Upper lobe of left lung (tissue), 6 donors: ENCODE results near the gene ZGLP1. TPM values are rescaled to one million over a fixed set of nuclear protein-coding genes. Genes with fewer than 3 reads are reported as not detected.

Experiments used
- ATAC-seq, 2 donors: fragments of 200-7000 bp; cut with Tn5 transposase; one replicate each; pipeline ENCODE4 v1.9.1; 2022; ENCODE audit warnings: mild to moderate bottlenecking in 2 of 2, moderate library complexity in 2 of 2; ENCODE audit not compliant: low FRiP score in 2 of 2
- DNase-seq, 2 donors: peaks; one replicate each; pipeline ENCODE4 v3.0.0-alpha.2; 2019 to 2020
- H3K27ac ChIP-seq, 4 donors: fragments of 200-600 bp; sonication (generic); one replicate each; pipeline ENCODE4 v1.5.1; 2016 to 2019
- H3K27me3 ChIP-seq, 4 donors: fragments of 200-600 bp; sonication (generic); one replicate each; pipeline ENCODE4 v1.5.1; 2017 to 2019
- H3K36me3 ChIP-seq, 4 donors: fragments of 200-600 bp; sonication (generic); one replicate each; pipeline ENCODE4 v1.5.1; 2016 to 2019
- H3K4me1 ChIP-seq, 4 donors: fragments of 200-600 bp; sonication (generic); one replicate each; pipeline ENCODE4 v1.5.1; 2018 to 2019
- H3K4me3 ChIP-seq, 4 donors: fragments of 200-600 bp; sonication (generic); one replicate each; pipeline ENCODE4 v1.5.1; 2017 to 2019; ENCODE audit warnings: mild to moderate bottlenecking in 2 of 4, moderate library complexity in 1 of 4
- H3K9me3 ChIP-seq, 4 donors: fragments of 200-600 bp; sonication (generic); one replicate each; pipeline ENCODE4 v1.5.1; 2018 to 2019
- CTCF ChIP-seq, 6 experiments: fragments of 450-650 bp in 4 of 6; fragments of 200-600 bp in 2 of 6; sonication (generic) in 2 of 6; IDR thresholded peaks; one replicate each; pipeline ENCODE4 v1.5.1; 2016 to 2019; ENCODE audit warnings: antibody characterized with exemption in 6 of 6
- EP300 ChIP-seq, 4 donors: sonication (generic); formaldehyde crosslinking; IDR thresholded peaks; one replicate each; pipeline ENCODE4 v1.5.1; 2017; ENCODE audit warnings: antibody characterized with exemption in 4 of 4, control low read depth in 2 of 4
- POLR2A ChIP-seq, 4 donors: fragments of 450-650 bp; IDR thresholded peaks; one replicate each; pipeline ENCODE4 v1.5.1; 2016 to 2017; ENCODE audit warnings: antibody characterized with exemption in 4 of 4, mild to moderate bottlenecking in 2 of 4
- POLR2AphosphoS5 ChIP-seq, 2 donors: sonication (generic); formaldehyde crosslinking; IDR thresholded peaks; one replicate each; pipeline ENCODE4 v1.5.1; 2017; ENCODE audit warnings: antibody characterized with exemption in 2 of 2
- WGBS, 2 donors: methylation state at CpG; one replicate each; pipeline ENCODE4 v1.1.5; 2017 to 2018; 5-methylcytosine and 5-hydroxymethylcytosine counted together
- total RNA-seq, 6 donors: library from RNA; depleted of rRNA in 4 of 6; stranded (reverse); fragments of >200 nt in 4 of 6; gene quantifications; one replicate each; pipeline versions ENCODE4 v1.1.0 to v1.2.1, GENCODE V29; 2016 to 2021
- donor health status: DM: no; HTN: no; CAD: no; lungs with moderate emphysema.
- donor health status: DM: no; HTN: yes; CAD: no; lungs with severe emphysema.

ZGLP1 gene
- total RNA-seq, 6 donors from 2014 or later = 1.8 to 21.6 (median 5.4) TPM

- TF ChIP-seq POLR2AphosphoS5 (IDR thresholded peaks at IDR 0.05) = peak in 1 of 2 donors; percentile 46
- TF ChIP-seq EP300 (IDR thresholded peaks at IDR 0.05) = peak in 2 of 4 donors; percentile 22 to 79
- peak; percentile 89 to 97 (median 94) for TF ChIP-seq CTCF (IDR thresholded peaks at IDR 0.05)
- peak in 2 of 4 donors; percentile 6 to 28 for TF ChIP-seq POLR2A (IDR thresholded peaks at IDR 0.05)
- ATAC-seq = peak; percentile 90 to 91
- Histone ChIP-seq H3K27ac (peak overlapping the region; percentile 94 to 98 (median 98)), H3K27me3 (no peaks in the 10 kb centered on the region), H3K36me3 (peaks cover 0 to 13% (median 3%) of the 10 kb centered on the region in 4 donors), H3K4me3 (peak overlapping the region; percentile 59 to 74 (median 60)), H3K9me3 (no peaks in the 10 kb centered on the region), H3K4me1 (peaks cover 41 to 71% (median 48%) of the 10 kb centered on the region in 4 donors)
- WGBS, 2 donors = 3 to 9% methylated on average over 24 of the region's 59 CpGs
- peak; percentile 93 to 99 for DNase-seq
Measured at GRCh38 chr19:10269333-10270179, 40.1 kb downstream of the ZGLP1 start.

GRCh38 chr19:10268071-10268470, 41.5 kb downstream of the ZGLP1 start:
- Histone ChIP-seq H3K36me3 (peaks cover 0 to 5% (median 0%) of the 10 kb centered on the region in 4 donors), H3K4me1 (peaks cover 31 to 57% (median 41%) of the 10 kb centered on the region in 4 donors), H3K27me3 (no peaks in the 10 kb centered on the region), H3K4me3 (no peak overlapping the region), H3K27ac (peak overlapping the region; percentile 94 to 98 (median 98)), H3K9me3 (no peaks in the 10 kb centered on the region)
- TF ChIP-seq CTCF (IDR thresholded peaks at IDR 0.05) (no peak), POLR2A (IDR thresholded peaks at IDR 0.05) (peak in 1 of 4 donors; percentile 26), POLR2AphosphoS5 (IDR thresholded peaks at IDR 0.05) (peak in 1 of 2 donors; percentile 61), EP300 (IDR thresholded peaks at IDR 0.05) (peak in 1 of 4 donors; percentile 53)
- peak in 1 of 2 donors; percentile 40 for DNase-seq
- ATAC-seq = no peak
- 47 to 80% methylated on average over 1 to 6 of the region's 6 CpGs for WGBS, 2 donors

- DNase-seq = no peak
- 81 to 86% methylated on average over 7 of the region's 7 CpGs for WGBS, 2 donors
- no peaks in the 10 kb centered on the region for H3K36me3 ChIP-seq
- peak overlapping the region in 3 of 4 donors; percentile 94 to 98 (median 97) for H3K27ac ChIP-seq
- no peaks in the 10 kb centered on the region for H3K27me3 ChIP-seq
- H3K4me1 ChIP-seq = peaks cover 21 to 44% (median 33%) of the 10 kb centered on the region in 4 donors
- H3K9me3 ChIP-seq = no peaks in the 10 kb centered on the region
- H3K4me3 ChIP-seq = no peak overlapping the region
- ATAC-seq = no peak
- TF ChIP-seq CTCF (IDR thresholded peaks at IDR 0.05) = no peak
- no peak for TF ChIP-seq POLR2AphosphoS5 (IDR thresholded peaks at IDR 0.05)
- TF ChIP-seq POLR2A (IDR thresholded peaks at IDR 0.05) = no peak
- no peak for TF ChIP-seq EP300 (IDR thresholded peaks at IDR 0.05)
Measured at GRCh38 chr19:10266706-10267105, 42.9 kb downstream of the ZGLP1 start.

- 75 to 84% methylated on average over 7 of the region's 7 CpGs for WGBS, 2 donors
Measured at GRCh38 chr19:10262771-10263170, 46.8 kb downstream of the ZGLP1 start.

More at GRCh38 chr19:10262771-10263170, 46.8 kb downstream of the ZGLP1 start:
- H3K27me3 ChIP-seq = no peaks in the 10 kb centered on the region
- no peak overlapping the region for H3K4me3 ChIP-seq
- no peak for ATAC-seq
- H3K9me3 ChIP-seq = no peaks in the 10 kb centered on the region
- TF ChIP-seq EP300 (IDR thresholded peaks at IDR 0.05) (no peak), CTCF (IDR thresholded peaks at IDR 0.05) (no peak), POLR2A (IDR thresholded peaks at IDR 0.05) (no peak), POLR2AphosphoS5 (IDR thresholded peaks at IDR 0.05) (no peak)
- peaks cover 11 to 35% (median 27%) of the 10 kb centered on the region in 4 donors for H3K4me1 ChIP-seq
- H3K36me3 ChIP-seq = peaks cover 6 to 14% (median 10%) of the 10 kb centered on the region in 4 donors
- no peak for DNase-seq
- no peak overlapping the region for H3K27ac ChIP-seq
